Esophagus muscularis mucosa (tissue), 4 donors: ENCODE results near the gene ATL2.

Experiments
- EP300 ChIP-seq: sonication (generic); formaldehyde crosslinking; IDR thresholded peaks from one replicate; pipeline ENCODE4 v1.6.1; 2017; ENCODE audit warnings: antibody characterized with exemption
- POLR2A ChIP-seq: fragments of 450-650 bp; IDR thresholded peaks from one replicate; pipeline ENCODE4 v1.6.1; 2017; ENCODE audit warnings: antibody characterized with exemption, moderate library complexity, mild to moderate bottlenecking, low read depth
- POLR2AphosphoS5 ChIP-seq, 2 donors: sonication (generic); formaldehyde crosslinking; IDR thresholded peaks; one replicate each; pipeline ENCODE4 v1.6.1; 2017; ENCODE audit warnings: antibody characterized with exemption in 2 of 2
- TF ChIP-seq, protein P1 (sequence below), 3 experiments: fragments of 200-600 bp in 2 of 3; fragments of 450-650 bp in 1 of 3; sonication (generic) in 2 of 3; IDR thresholded peaks; one replicate each; pipeline ENCODE4 v1.5.1; 2017 to 2019; ENCODE audit warnings: antibody characterized with exemption in 3 of 3, mild to moderate bottlenecking in 2 of 3, moderate library complexity in 1 of 3

- TF ChIP-seq, protein P1, sequence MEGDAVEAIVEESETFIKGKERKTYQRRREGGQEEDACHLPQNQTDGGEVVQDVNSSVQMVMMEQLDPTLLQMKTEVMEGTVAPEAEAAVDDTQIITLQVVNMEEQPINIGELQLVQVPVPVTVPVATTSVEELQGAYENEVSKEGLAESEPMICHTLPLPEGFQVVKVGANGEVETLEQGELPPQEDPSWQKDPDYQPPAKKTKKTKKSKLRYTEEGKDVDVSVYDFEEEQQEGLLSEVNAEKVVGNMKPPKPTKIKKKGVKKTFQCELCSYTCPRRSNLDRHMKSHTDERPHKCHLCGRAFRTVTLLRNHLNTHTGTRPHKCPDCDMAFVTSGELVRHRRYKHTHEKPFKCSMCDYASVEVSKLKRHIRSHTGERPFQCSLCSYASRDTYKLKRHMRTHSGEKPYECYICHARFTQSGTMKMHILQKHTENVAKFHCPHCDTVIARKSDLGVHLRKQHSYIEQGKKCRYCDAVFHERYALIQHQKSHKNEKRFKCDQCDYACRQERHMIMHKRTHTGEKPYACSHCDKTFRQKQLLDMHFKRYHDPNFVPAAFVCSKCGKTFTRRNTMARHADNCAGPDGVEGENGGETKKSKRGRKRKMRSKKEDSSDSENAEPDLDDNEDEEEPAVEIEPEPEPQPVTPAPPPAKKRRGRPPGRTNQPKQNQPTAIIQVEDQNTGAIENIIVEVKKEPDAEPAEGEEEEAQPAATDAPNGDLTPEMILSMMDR (IDR thresholded peaks at IDR 0.05), result no peak
- TF ChIP-seq POLR2A (no peak), EP300 (no peak), POLR2AphosphoS5 (IDR thresholded peaks at IDR 0.05) (no peak)
These were observed 46.3 kb downstream of the ATL2 start for GRCh38 chr2:38330754-38331153.
